Measurements from ENCODE around the gene SFTA2.
A peak's percentile ranks its signal among the peaks of the same experiment; 100 is the strongest.
"Not testable (repeated sequence)": the region's sequence is repeated elsewhere in the genome, so short reads cannot be mapped to it uniquely, and the experiment has no call there.

Gene SFTA2

DNA sequence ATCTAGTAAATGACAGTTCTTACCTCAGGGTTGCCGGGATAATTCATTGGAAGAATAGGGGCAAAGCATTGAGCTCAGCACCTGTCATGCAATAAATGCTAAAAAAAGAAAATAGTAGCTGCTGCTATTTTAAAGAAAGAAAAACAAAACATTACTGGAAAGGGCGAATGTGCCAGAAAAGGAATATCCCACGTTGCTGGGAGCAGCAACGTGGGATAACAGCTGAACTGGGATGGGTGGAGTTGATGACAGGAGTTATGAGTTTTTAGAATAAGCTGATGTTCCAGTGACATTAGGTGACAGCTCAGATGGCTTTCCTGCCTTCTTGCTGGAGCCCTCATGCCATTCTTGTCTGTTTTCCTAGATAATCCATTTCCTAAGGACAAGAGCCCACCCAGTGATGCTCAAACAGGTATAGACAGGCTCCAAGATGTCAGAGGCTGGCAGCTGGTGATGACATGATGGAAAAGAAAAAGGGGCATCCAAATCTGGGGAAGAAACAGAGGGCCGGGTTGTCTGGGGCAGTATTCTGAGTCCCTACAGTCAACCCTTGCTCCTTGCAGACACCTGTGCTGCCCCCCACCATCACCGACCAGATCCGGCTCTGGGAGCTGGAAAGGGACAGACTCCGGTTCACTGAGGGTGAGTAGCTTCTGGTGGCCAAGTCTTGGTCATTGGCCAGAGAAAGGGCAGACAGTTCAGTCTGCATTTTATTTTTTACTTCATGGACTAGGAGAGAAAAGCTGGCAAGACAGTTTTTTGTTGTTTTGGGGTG lies 19.0 kb downstream of the SFTA2 start:
- no peak for DNase-seq

DNA sequence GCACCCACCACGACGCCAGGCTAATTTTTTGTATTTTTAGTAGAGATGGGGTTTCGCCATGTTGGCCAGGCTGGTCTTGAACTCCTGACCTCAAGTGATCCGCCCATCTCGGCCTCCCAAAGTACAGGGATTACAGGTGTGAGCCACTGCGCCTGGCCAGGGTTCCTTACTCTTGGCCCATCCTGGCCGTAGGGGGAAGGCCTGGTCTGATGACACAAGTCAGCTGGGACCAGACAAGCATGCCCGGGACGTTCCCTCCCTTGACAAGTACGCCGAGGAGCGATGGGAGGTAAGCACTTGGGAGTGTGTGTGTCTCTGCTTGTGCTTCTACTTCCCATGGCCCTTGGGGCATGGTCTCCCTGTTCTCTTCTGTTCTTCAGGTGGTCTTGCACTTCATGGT lies 21.5 kb downstream of the SFTA2 start:
- not testable (repeated sequence) for DNase-seq

DNA sequence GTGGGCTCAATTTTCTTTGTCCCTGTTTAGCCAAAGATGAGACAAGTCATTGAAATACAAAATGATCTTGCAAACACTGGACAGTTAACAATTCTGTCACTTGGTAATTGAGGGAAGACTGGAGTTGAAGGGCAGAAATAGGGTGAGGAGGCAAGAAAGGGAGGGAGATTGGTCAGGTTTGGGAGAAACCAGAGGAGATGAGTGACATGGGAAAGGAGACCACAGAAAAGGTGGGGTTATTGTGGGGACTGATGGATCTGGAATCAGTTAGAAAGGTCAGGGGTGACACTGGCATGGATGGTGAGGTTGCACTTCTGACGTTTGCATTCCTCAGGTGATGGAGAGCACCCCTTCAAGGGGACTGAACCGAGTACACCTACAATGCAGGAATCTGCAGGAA lies 23.3 kb downstream of the SFTA2 start:
- no peak for DNase-seq

DNA sequence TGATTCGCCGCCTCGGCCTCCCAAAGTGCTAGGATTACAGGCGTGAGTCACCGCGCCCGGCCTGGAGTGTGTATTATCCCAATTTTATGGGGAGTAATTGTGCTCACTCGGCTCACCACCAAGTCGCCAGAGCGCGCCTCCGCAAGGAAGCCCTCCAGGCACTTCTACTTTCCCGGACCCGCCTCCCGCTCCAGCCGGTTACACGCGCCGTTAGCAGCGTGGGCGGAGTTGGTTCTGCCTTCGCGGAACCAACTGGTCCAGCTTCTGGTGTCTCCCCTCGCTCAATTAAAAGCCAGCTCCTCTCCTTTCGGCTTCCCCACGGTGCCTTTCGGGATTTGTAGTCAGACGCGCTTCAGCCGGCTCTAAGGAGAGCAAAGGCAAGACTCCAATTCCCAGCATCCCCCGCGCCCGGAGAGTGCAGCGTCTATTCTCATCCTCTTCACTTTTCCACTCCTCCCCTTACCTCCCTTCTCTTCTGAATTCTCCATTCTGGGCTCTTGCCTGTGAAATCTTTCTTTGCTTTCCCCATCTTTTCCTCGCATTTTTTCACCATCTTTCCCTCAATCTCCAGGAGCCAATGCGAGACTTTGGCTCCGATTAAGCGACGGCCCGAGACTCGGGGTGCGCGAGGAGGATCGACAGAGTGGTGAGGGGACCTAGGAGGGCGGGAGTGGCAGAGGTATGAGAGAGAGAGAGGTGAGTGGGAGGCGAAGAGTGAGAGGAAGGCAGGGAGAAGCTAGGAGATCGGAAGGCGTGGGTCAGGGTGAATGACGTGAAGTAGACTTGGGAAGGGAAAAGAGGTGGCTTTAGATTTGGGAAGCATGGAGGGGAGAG lies 24.0 kb downstream of the SFTA2 start, which contains the start of gene GTF2H4:
TSS of gene GTF2H4 (plus strand) at position 450 of the 834 bp plus-strand sequence.
- peak; percentile 99 for DNase-seq

DNA sequence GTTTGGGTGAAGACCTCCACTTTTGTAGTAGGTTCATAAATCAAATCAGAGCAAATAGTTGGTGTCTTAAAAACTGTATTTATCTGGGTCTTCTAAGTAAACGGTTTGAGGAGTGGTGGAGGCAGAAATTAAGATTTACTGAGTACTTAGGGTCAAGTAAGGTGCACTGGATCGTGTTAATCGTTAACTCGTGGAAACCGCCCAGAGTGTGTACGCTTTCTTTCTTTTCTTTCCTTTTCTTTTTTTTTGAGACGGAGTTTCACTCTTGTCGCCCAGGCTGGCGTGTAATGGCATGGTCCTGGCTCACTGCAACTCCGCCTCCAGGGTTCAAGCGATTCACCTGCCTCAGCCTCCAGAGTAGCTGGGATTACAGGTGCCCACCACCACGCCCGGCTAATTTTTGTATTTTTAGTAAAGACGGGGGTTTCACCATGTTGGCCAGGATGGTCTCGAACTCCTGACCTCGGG lies 24.6 kb downstream of the SFTA2 start:
- DNase-seq: not testable (repeated sequence)

DNA sequence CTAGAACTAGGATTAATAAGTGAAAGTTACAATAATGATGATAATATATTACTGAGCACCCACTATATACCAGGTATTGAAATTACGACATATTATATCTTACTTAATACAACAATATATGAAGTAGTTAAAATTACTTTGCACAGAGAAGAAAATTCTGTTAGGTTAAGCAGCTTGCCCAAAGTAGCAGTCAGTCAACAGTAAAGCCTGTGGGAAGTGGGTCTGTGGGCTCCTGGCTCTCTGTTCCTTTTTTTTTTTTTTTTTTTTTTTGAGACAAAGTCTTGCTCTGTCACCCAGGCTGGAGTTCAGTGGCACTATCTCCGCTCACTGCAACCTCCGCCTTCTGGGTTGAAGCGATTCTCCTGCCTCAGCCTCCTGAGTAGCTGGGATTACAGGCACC lies 28.7 kb downstream of the SFTA2 start:
- no peak for DNase-seq

DNA sequence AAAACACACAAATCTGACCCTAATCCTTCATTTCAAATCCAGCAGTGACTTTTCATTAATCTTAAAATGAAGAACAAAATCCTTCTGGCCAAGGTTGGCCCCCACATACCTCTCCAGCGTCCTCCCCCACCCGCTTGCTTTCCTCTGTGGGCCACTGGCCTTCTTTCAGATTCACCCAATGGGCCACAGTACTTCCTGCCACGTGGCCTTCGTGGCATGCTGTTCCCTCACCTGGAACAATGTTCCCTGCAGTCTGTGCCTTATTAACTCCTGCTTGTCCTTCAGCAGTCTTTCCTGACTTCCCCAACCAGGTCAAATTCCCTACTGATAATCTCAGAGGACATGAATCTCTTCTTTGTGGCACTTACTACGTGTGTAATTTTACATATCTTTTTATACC lies 29.3 kb downstream of the SFTA2 start:
- DNase-seq: no peak

DNA sequence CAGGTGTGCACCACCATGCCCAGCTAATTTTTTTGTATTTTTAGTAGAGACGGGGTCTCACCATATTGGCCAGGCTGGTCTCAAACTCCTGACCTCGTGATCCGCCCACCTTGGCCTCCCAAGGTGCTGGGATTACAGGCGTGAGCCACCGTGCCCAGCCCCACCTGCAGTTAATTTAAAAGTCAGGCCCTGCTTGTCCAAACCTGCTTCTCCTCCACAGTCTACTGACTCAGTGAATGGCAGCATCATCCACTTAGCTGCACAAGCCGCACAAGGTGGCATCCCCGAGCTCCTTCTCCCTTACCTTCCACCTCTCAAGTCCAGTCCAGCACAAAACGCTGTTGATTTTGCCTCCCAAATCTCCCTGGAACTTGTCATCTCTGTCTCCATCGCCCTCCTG lies 29.8 kb downstream of the SFTA2 start:
- not testable (repeated sequence) for DNase-seq

DNA sequence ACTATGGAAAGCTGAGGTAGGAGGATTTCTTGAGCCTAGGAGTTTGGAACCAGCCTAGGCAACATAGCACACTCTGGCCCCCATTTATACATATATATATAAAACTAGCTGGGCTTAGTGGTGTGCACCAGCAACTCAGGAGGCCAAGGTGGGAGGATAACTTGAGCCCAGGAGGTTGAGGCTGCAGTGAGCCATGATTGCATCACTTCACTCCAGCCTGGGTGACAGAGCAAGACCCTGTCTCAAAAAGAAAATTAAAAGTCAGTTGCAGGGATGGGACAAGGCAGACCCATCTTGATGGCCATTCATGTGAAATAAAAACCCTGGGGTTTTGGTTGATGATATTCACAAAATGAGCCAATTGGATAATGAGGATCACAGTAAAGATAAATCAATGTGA lies 30.5 kb downstream of the SFTA2 start:
- no peak for DNase-seq

DNA sequence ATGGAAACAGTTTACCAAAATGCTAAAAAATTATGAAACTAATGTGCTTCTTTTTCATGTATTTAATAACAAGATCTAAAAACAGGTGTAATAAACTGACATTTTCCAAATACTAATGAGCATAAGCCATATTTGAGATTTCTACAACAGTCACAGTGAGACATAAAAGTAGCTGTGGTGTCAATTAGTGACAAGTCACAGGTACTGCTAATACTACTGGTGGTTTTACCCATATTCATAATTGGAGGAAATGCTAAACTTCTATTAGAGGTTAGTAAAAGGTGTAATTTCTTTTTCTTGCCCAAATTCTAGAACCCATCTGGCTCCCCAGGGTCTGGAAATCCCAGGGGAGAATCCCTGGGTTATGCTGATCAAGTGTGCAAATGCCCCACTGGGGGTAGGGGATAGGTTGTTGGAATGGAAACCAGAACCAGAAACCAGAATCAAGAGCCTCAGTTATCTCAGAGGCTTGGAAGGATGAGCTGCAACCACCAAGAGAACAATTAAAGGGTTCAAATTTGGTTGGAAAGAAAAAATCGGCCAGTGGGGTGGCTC lies 31.0 kb downstream of the SFTA2 start:
- no peak for DNase-seq

DNA sequence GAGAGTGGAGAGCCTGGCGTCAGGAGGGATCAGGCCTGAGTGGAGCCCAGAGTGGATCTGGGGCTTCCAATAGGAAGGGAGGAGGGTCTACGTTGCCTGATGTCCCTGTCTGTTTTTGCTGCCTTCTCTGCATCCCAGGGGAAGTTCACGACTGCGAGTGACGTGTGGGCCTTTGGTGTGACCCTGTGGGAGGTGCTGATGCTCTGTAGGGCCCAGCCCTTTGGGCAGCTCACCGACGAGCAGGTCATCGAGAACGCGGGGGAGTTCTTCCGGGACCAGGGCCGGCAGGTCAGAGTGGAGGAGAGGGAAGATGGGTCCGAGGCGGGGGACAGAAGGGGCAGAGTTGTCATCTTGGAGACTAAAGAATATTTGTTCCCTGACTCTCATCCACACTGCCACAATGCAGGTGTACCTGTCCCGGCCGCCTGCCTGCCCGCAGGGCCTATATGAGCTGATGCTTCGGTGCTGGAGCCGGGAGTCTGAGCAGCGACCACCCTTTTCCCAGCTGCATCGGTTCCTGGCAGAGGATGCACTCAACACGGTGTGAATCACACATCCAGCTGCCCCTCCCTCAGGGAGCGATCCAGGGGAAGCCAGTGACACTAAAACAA lies 33.1 kb downstream of the SFTA2 start:
- DNase-seq: no peak

DNA sequence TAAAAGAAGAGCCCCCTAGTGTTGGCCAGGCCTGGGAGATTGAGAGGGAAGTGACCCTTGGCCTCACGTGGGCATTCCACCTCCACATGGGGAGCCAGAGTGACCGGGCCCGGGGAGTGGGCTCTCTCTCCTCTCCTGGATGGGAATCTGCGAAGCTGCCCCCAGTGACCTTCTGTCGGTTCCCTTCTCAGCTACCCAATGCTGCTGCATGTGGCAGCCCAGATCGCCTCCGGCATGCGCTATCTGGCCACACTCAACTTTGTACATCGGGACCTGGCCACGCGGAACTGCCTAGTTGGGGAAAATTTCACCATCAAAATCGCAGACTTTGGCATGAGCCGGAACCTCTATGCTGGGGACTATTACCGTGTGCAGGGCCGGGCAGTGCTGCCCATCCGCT lies 34.1 kb downstream of the SFTA2 start:
- DNase-seq: no peak

DNA sequence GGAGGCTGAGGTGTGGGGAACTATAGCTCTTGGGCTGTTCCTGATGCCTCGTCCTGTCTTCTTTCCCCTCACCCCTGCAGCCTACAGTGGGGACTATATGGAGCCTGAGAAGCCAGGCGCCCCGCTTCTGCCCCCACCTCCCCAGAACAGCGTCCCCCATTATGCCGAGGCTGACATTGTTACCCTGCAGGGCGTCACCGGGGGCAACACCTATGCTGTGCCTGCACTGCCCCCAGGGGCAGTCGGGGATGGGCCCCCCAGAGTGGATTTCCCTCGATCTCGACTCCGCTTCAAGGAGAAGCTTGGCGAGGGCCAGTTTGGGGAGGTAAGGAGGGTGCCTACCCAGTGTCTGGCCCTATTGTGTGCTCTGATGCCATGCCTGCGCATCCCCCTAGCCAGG lies 35.4 kb downstream of the SFTA2 start:
- DNase-seq: no peak

DNA sequence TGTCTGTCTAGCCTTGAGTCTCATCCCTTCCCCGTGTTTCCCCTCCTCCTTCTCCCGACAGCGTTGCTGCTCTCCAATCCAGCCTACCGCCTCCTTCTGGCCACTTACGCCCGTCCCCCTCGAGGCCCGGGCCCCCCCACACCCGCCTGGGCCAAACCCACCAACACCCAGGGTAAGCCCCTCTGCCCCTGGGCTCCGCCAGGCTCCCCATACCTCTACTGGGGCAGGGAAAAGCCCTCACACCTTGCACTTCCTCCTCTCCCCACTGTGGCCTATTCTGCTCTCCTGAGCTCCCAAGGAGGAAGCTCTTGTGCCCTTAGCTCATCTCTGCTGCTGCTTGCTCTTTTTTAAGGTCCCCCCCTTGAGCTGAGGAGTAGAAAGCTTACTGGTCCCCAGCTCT lies 36.6 kb downstream of the SFTA2 start:
- no peak for DNase-seq

DNA sequence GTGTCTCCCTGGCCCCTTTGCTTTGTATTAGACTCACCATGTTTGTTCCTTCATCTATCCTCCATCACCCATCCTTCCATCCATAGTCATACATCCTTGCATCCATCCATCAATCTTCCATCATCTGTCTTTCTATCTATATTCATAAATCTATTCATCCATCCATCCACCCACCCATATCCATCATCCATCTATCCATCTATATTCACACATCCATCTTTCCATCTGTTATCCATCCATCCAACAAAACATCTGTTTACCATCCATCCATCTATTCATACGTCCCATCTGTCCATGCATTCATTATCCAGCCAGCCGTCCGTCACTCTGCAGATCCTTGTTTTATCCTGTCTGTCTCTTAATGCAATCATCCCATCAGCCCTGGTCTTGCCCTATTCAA lies 37.0 kb downstream of the SFTA2 start:
- DNase-seq: no peak

DNA sequence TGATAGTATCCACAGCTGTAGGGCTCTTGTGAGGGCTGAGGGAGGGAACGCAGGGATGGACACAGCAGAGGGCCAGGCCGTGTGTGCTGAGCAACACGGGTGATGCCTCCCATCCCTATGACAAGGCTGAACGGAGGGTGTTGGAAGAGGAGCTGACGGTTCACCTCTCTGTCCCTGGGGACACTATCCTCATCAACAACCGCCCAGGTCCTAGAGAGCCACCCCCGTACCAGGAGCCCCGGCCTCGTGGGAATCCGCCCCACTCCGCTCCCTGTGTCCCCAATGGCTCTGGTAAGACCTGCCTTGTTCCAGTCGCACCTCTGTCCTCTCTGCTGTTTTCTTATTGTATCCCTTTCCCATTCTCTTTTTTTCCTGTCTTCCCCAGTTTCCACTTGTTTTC lies 37.6 kb downstream of the SFTA2 start:
- DNase-seq: no peak

DNA sequence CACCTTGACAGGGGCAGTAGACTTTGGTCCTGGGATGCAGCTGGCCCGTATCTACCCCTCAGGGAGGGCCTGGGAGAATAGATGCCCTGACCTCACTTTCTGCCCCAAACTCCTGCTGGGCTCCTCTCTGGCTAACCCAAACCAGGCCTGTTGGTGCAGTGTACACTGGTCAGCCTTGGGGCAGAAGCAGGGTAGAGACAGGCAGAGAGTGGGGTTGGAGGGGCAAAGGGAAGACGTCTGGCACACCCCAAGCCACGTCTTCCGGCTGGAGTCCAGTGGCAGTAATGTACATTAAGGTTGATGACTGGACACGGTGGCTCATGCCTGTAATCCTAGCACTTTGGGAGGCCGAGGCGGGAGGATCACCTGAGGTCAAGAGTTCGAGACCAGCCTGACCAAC lies 38.3 kb downstream of the SFTA2 start:
- DNase-seq: no peak

DNA sequence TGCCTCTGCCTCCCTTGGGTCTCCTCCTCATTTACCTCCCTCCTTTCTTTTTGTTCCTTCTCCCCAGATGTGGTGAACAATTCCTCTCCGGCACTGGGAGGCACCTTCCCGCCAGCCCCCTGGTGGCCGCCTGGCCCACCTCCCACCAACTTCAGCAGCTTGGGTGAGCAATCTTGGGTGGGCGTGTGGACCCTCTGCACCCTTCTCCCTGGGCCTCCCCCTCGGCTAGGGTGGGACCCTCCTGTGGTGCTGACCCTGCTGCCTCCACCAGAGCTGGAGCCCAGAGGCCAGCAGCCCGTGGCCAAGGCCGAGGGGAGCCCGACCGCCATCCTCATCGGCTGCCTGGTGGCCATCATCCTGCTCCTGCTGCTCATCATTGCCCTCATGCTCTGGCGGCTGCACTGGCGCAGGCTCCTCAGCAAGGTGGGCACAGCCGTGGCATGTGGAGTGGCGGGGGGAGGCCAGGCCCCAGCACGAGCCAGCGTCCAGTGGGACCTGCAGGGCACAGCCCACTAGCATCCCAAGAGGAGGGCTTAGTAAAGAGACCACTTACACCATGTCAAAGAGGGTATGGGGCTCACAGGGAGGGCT lies 38.9 kb downstream of the SFTA2 start:
- no peak for DNase-seq

DNA sequence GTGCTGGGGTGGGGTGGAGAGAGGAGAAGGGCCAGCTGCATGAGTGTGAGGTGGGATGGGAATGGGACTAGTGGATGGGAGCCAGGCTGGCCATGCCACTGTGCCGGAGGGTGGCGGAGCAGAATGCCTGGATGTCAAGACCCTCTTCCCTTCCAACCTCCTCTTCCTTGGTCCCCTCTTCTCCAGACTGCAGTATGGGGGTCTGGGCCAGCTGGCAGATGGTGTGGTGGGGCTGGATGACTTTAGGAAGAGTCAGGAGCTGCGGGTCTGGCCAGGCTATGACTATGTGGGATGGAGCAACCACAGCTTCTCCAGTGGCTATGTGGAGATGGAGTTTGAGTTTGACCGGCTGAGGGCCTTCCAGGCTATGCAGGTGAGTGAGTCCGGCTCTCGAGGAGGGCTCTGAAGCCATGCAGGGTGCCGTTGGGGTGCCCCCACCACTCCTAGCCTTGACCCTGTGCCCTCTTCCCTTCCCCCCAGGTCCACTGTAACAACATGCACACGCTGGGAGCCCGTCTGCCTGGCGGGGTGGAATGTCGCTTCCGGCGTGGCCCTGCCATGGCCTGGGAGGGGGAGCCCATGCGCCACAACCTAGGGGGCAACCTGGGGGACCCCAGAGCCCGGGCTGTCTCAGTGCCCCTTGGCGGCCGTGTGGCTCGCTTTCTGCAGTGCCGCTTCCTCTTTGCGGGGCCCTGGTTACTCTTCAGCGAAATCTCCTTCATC lies 40.0 kb downstream of the SFTA2 start:
- no peak for DNase-seq

DNA sequence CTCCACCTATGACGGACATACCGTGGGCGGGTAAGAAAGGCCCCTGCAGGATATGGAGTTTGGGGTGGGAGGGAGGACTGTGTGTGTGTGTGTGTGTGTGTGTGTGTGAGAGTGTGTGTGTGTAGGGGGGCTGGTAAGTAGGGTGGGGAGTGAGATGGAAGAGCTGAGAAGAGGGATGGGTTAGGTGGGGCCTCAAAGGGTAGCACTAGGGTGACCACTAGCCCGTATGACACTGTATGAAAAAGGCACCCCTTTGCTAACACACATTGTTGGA lies 40.6 kb downstream of the SFTA2 start:
- no peak for DNase-seq

DNA sequence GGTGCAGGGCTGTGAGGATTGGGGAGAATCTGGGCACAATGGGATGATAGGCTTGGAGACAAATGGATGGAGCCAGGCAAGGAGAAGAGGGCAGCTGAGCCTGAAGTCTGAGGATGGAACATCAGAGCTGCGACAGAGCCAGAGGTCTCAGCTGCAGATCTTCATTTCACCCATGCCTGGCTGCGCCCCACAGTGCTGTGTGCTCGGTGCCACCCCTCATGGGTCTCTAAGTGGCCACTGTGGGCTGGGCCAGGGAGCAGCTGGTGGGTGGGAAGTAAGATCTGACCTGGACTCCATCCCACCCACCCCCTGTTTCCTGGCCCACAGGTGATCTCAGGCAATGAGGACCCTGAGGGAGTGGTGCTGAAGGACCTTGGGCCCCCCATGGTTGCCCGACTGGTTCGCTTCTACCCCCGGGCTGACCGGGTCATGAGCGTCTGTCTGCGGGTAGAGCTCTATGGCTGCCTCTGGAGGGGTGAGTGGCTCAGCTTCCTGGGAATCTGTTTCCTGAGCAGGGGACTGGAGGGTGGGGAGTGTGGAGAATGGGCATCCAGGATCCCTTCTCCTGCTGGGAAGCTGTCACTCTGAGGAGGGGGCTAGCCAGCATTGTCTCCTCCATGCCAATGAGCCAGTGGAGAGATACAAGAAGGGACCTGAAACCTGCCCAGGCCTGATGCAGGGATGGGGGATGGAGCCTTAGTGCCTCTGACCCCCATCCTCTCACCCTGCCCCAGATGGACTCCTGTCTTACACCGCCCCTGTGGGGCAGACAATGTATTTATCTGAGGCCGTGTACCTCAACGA lies 41.1 kb downstream of the SFTA2 start:
- DNase-seq: no peak
